H9 (cell line): ENCODE data around the gene PPP1R9A. TPM values are rescaled to one million over a fixed set of nuclear protein-coding genes. Genes with fewer than 3 reads are reported as not detected.

Experiments used
- DNase-seq: peaks from one replicate; pipeline ENCODE4 v3.0.0-alpha.2; 2017
- H2AFZ ChIP-seq: one replicate; pipeline ENCODE4 v1.6.1; 2013; ENCODE audit warnings: mild to moderate bottlenecking, low read length, control low read depth, moderate library complexity
- H2AK5ac ChIP-seq: 2 replicates; pipeline ENCODE4 v1.6.1; 2013; ENCODE audit warnings: low read length, control low read depth, mixed read lengths; ENCODE audit not compliant: insufficient read length
- H2BK120ac ChIP-seq: one replicate; pipeline ENCODE4 v1.6.1; 2013; ENCODE audit warnings: low read depth, mild to moderate bottlenecking, low read length, control low read depth, inconsistent platforms; ENCODE audit not compliant: poor library complexity, severe bottlenecking
- H2BK12ac ChIP-seq: 2 replicates; pipeline ENCODE4 v1.6.1; 2013; ENCODE audit warnings: low read length, control low read depth, mixed read lengths, low read depth; ENCODE audit not compliant: insufficient read length
- H2BK15ac ChIP-seq: 2 replicates; pipeline ENCODE4 v1.6.1; 2013; ENCODE audit warnings: low read depth, low read length, control low read depth
- H2BK20ac ChIP-seq: one replicate; pipeline ENCODE4 v1.6.1; 2013; ENCODE audit warnings: low read depth, mild to moderate bottlenecking, low read length, control low read depth, inconsistent platforms; ENCODE audit not compliant: poor library complexity, severe bottlenecking
- H2BK5ac ChIP-seq: 2 replicates; pipeline ENCODE4 v1.6.1; 2013; ENCODE audit warnings: low read length, control low read depth, mixed read lengths; ENCODE audit not compliant: insufficient read length
- H3K14ac ChIP-seq: 2 replicates; pipeline ENCODE4 v1.6.1; 2013; ENCODE audit warnings: low read length, control low read depth; ENCODE audit not compliant: insufficient read depth
- H3K18ac ChIP-seq: 2 replicates; pipeline ENCODE4 v1.6.1; 2013; ENCODE audit warnings: low read depth, mild to moderate bottlenecking, mixed read lengths, low read length, control low read depth; ENCODE audit not compliant: insufficient read length
- H3K23ac ChIP-seq: 2 replicates; pipeline ENCODE4 v1.6.1; 2013; ENCODE audit warnings: low read length, control low read depth, mixed read lengths, low read depth; ENCODE audit not compliant: insufficient read length
- H3K23me2 ChIP-seq: 2 replicates; pipeline ENCODE4 v1.6.1; 2013; ENCODE audit warnings: low read depth, mild to moderate bottlenecking, mixed read lengths, low read length, control low read depth; ENCODE audit not compliant: insufficient read length, poor library complexity, severe bottlenecking
- H3K27ac ChIP-seq: 2 replicates; pipeline ENCODE4 v1.5.1; 2013; ENCODE audit warnings: low read length, control low read depth, mixed read lengths, low read depth; ENCODE audit not compliant: insufficient read length
- H3K27me3 ChIP-seq: 2 replicates; pipeline ENCODE4 v1.6.1; 2013; ENCODE audit warnings: low read length, control low read depth, inconsistent platforms; ENCODE audit not compliant: insufficient read depth
- H3K4ac ChIP-seq: 2 replicates; pipeline ENCODE4 v1.6.1; 2013; ENCODE audit warnings: low read depth, mild to moderate bottlenecking, control low read depth, inconsistent platforms, low read length, moderate library complexity
- H3K4me1 ChIP-seq: 2 replicates; pipeline ENCODE4 v1.6.1; 2013; ENCODE audit warnings: low read length, control low read depth, inconsistent platforms; ENCODE audit not compliant: insufficient read depth
- H3K4me2 ChIP-seq: 2 replicates; pipeline ENCODE4 v1.6.1; 2013; ENCODE audit warnings: low read length, control low read depth, mixed read lengths; ENCODE audit not compliant: insufficient read length, insufficient read depth
- H3K56ac ChIP-seq: 2 replicates; pipeline ENCODE4 v1.6.1; 2013; ENCODE audit warnings: low read depth, mild to moderate bottlenecking, mixed read lengths, low read length, control low read depth; ENCODE audit not compliant: insufficient read length
- H3K79me1 ChIP-seq: 2 replicates; pipeline ENCODE4 v1.6.1; 2013; ENCODE audit warnings: low read depth, mild to moderate bottlenecking, moderate library complexity, low read length, control low read depth, inconsistent platforms; ENCODE audit not compliant: insufficient read depth, poor library complexity, severe bottlenecking
- H3K79me2 ChIP-seq: 2 replicates; pipeline ENCODE4 v1.6.1; 2013; ENCODE audit warnings: low read length, control low read depth, inconsistent platforms; ENCODE audit not compliant: insufficient read depth
- H3K9ac ChIP-seq: 2 replicates; pipeline ENCODE4 v1.6.1; 2013; ENCODE audit warnings: low read length, control low read depth, mixed read lengths; ENCODE audit not compliant: insufficient read length; ENCODE audit errors: extremely low read depth
- H3K9me3 ChIP-seq: one replicate; pipeline ENCODE4 v1.6.1; 2013; ENCODE audit warnings: low read depth, low read length, inconsistent platforms; ENCODE audit not compliant: control insufficient read depth
- H3T11ph ChIP-seq: one replicate; pipeline ENCODE4 v1.6.1; 2013; ENCODE audit warnings: mild to moderate bottlenecking, low read length, control low read depth, inconsistent platforms
- H4K20me1 ChIP-seq: one replicate; pipeline ENCODE4 v1.6.1; 2013; ENCODE audit not compliant: control insufficient read depth, insufficient read length, insufficient read depth
- H4K5ac ChIP-seq: 2 replicates; pipeline ENCODE4 v1.6.1; 2013; ENCODE audit warnings: low read depth, mild to moderate bottlenecking, mixed read lengths, low read length, control low read depth; ENCODE audit not compliant: insufficient read length
- H4K8ac ChIP-seq: replicated peaks from 2 replicates; pipeline ENCODE4 v1.6.1; 2013; ENCODE audit warnings: low read length, control low read depth, mixed read lengths, low read depth; ENCODE audit not compliant: insufficient read length
- H4K91ac ChIP-seq: 2 replicates; pipeline ENCODE4 v1.6.1; 2013; ENCODE audit warnings: low read depth, mild to moderate bottlenecking, moderate library complexity, mixed read lengths, low read length, control low read depth; ENCODE audit not compliant: insufficient read length
- H3K27ac Mint-ChIP-seq, 3 experiments: 2 replicates in 2 of 3; 3 replicates in 1 of 3; pipeline ENCODE4 v1.8.0; 2020 to 2021; ENCODE audit warnings: mixed read lengths in 3 of 3, mild to moderate bottlenecking in 1 of 3, moderate library complexity in 1 of 3
- H3K27me3 Mint-ChIP-seq: 2 replicates; pipeline ENCODE4 v1.8.0; 2021; ENCODE audit warnings: low read depth, mild to moderate bottlenecking, moderate library complexity, mixed read lengths
- H3K36me3 Mint-ChIP-seq, 3 experiments: 2 replicates in 2 of 3; 3 replicates in 1 of 3; pipeline ENCODE4 v1.8.0; 2020 to 2021; ENCODE audit warnings: low read depth in 3 of 3, mixed read lengths in 3 of 3; ENCODE audit not compliant: insufficient read depth in 1 of 3
- H3K4me1 Mint-ChIP-seq, 2 experiments: 2 replicates each; pipeline ENCODE4 v1.8.0; 2020; ENCODE audit warnings: mixed read lengths in 2 of 2
- H3K4me3 Mint-ChIP-seq, 2 experiments: 2 replicates in 1 of 2; 3 replicates in 1 of 2; pipeline ENCODE4 v1.8.0; 2020 to 2021; ENCODE audit warnings: mild to moderate bottlenecking in 2 of 2, mixed read lengths in 2 of 2, moderate library complexity in 1 of 2
- H3K9me3 Mint-ChIP-seq, 2 experiments: 2 replicates in 1 of 2; 3 replicates in 1 of 2; pipeline ENCODE4 v1.8.0; 2020; ENCODE audit warnings: mild to moderate bottlenecking in 2 of 2, mixed read lengths in 2 of 2, moderate library complexity in 1 of 2
- CTCF ChIP-seq: fragments of 200-600 bp; sonication (generic); conservative IDR thresholded peaks from 3 replicates; pipeline ENCODE4 v1.8.0; 2021; ENCODE audit warnings: antibody characterized with exemption, mild to moderate bottlenecking
- WGBS: extraction: QIAGEN DNeasy Blood & Tissue Kit; methylation state at CpG from one replicate; pipeline ENCODE4 v1.1.7; 2013; ENCODE audit warnings: missing lambda C conversion rate, low lambda C conversion rate, mixed read lengths; ENCODE audit not compliant: insufficient read length; ENCODE audit errors: extremely low coverage; 5-methylcytosine and 5-hydroxymethylcytosine counted together
- total RNA-seq: library from RNA; stranded (reverse); gene quantifications from 2 replicates; pipeline ENCODE4 v1.2.1, GENCODE V29; 2021

PPP1R9A gene
- total RNA-seq, 1 experiment from 2014 or later: 17.0 TPM

GRCh38 chr7:95250571-95250970 lies 343.2 kb downstream of the PPP1R9A start:
- no peak overlapping the region for H4K91ac ChIP-seq
- no peak overlapping the region for H3K23ac ChIP-seq
- no peaks in the 10 kb centered on the region for H3K23me2 ChIP-seq
- H3K9ac ChIP-seq: no peak overlapping the region
- no peak overlapping the region for H2BK15ac ChIP-seq
- H3K27ac ChIP-seq: no peak overlapping the region
- no peak overlapping the region for H3K4me2 ChIP-seq
- no peak overlapping the region for H2AFZ ChIP-seq
- WGBS: no CpG with 5 or more reads among the region's 6 CpGs
- no peaks in the 10 kb centered on the region for H3K9me3 ChIP-seq
- no peak overlapping the region for H2BK20ac ChIP-seq
- no peak overlapping the region for H3T11ph ChIP-seq
- no peak overlapping the region for H3K27ac Mint-ChIP-seq
- H2BK5ac ChIP-seq: no peak overlapping the region
- no peak overlapping the region for H2BK12ac ChIP-seq
- no peak overlapping the region for H2AK5ac ChIP-seq
- H3K4ac ChIP-seq: no peak overlapping the region
- H3K18ac ChIP-seq: no peak overlapping the region
- TF ChIP-seq CTCF: no peak
- H4K5ac ChIP-seq: no peak overlapping the region
- H3K79me2 ChIP-seq: no peaks in the 10 kb centered on the region
- H3K27me3 Mint-ChIP-seq: no peaks in the 10 kb centered on the region
- H3K14ac ChIP-seq: no peak overlapping the region
- H3K9me3 Mint-ChIP-seq: no peaks in the 10 kb centered on the region
- no peak overlapping the region for H2BK120ac ChIP-seq
- no peaks in the 10 kb centered on the region for H4K20me1 ChIP-seq
- H3K79me1 ChIP-seq: no peaks in the 10 kb centered on the region
- DNase-seq: no peak
- H3K4me1 Mint-ChIP-seq: peaks cover 16 to 20% of the 10 kb centered on the region in 2 experiments
- peaks cover 0 to 10% (median 0%) of the 10 kb centered on the region in 3 experiments; a peak in 3 of 7 replicates for H3K36me3 Mint-ChIP-seq
- H3K4me1 ChIP-seq: peaks cover 4% of the 10 kb centered on the region; the same call in 1 of the 2 replicates
- no peak overlapping the region for H3K4me3 Mint-ChIP-seq
- no peak overlapping the region for H3K56ac ChIP-seq
- no peaks in the 10 kb centered on the region for H3K27me3 ChIP-seq
- no peak overlapping the region for H4K8ac ChIP-seq
